Right lobe of liver (tissue), 4 donors: ENCODE data around the gene GRB2.

Experiments used
- POLR2A ChIP-seq: fragments of 450-650 bp; IDR thresholded peaks from one replicate; pipeline ENCODE4 v1.6.1; 2017; ENCODE audit warnings: antibody characterized with exemption, mild to moderate bottlenecking
- TF ChIP-seq, protein P1 (sequence below), 4 donors: fragments of 200-600 bp in 3 of 4; fragments of 450-650 bp in 1 of 4; IDR thresholded peaks; one replicate each; pipeline versions ENCODE4 v1.5.1 to v1.8.0; 2016 to 2022; ENCODE audit warnings: antibody characterized with exemption in 4 of 4, mild to moderate bottlenecking in 2 of 4
- donor health status: DM: no; HTN: no; CAD: no.
- donor health status: DM: no; HTN: no; CAD: no.
- donor health status: DM: no; HTN: yes; CAD: no.

- TF ChIP-seq POLR2A: no peak
- TF ChIP-seq, protein P1, sequence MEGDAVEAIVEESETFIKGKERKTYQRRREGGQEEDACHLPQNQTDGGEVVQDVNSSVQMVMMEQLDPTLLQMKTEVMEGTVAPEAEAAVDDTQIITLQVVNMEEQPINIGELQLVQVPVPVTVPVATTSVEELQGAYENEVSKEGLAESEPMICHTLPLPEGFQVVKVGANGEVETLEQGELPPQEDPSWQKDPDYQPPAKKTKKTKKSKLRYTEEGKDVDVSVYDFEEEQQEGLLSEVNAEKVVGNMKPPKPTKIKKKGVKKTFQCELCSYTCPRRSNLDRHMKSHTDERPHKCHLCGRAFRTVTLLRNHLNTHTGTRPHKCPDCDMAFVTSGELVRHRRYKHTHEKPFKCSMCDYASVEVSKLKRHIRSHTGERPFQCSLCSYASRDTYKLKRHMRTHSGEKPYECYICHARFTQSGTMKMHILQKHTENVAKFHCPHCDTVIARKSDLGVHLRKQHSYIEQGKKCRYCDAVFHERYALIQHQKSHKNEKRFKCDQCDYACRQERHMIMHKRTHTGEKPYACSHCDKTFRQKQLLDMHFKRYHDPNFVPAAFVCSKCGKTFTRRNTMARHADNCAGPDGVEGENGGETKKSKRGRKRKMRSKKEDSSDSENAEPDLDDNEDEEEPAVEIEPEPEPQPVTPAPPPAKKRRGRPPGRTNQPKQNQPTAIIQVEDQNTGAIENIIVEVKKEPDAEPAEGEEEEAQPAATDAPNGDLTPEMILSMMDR (IDR thresholded peaks at IDR 0.05): no peak
These were observed 33.8 kb upstream of the GRB2 start for GRCh38 chr17:75439287-75439686.
